HCT116 (cell line): Measurements from ENCODE around the gene CD160. TPM values are rescaled to one million over a fixed set of nuclear protein-coding genes. Genes with fewer than 3 reads are reported as not detected.
"Not testable (repeated sequence)": the region's sequence is repeated elsewhere in the genome, so short reads cannot be mapped to it uniquely, and the experiment has no call there.

Source experiments
- ATAC-seq: fragments of 200-7000 bp; cut with Tn5 transposase; 2 replicates; pipeline ENCODE4 v1.9.1; 2020; ENCODE audit warnings: mild to moderate bottlenecking, moderate library complexity
- BruUV-seq: library from RNA; stranded (reverse); fragments of 400-500 nt; replicated peaks from 2 replicates; lab custom pipeline; 2021; lab: Mats Ljungman, UMichigan
- CTCF ChIA-PET: fragments of 300-600 bp; sonication (Branson Sonifier 250); formaldehyde crosslinking; loops from one replicate; lab custom pipeline; 2021; ENCODE audit warnings: antibody characterized with exemption; lab: Charles Lee
- POLR2A ChIA-PET: fragments of 300-600, 350-600 bp; sonication (Branson Sonifier 250); formaldehyde crosslinking; loops from one replicate; lab custom pipeline; 2021; ENCODE audit warnings: antibody characterized with exemption; lab: Charles Lee
- RAD21 ChIA-PET, 2 experiments: fragments of 300-600 bp; sonication (Branson Sonifier 250); formaldehyde crosslinking; loops; one replicate each; lab custom pipeline; 2023; ENCODE audit warnings: low total read pairs in 2 of 2; ENCODE audit not compliant: uncharacterized antibody in 2 of 2, unreplicated experiment in 2 of 2, low non-redundant PET in 1 of 2; lab: Charles Lee
- DNase-seq: peaks from one replicate; pipeline ENCODE4 v3.0.0-alpha.2; 2010; ENCODE audit warnings: low read depth, low spot score
- H2AFZ ChIP-seq: fragments of 200-600 bp; shearing (Covaris generic), sonication (generic); 2 replicates; pipeline ENCODE4 v1.6.1; 2017; ENCODE audit warnings: low read depth, mixed run types, mixed read lengths, antibody characterized with exemption, low read length; ENCODE audit not compliant: poor library complexity, severe bottlenecking
- H3K27ac ChIP-seq: 2 replicates; pipeline ENCODE4 v1.5.1; 2012; ENCODE audit warnings: low read depth, low read length
- H3K27me3 ChIP-seq: fragments of 200-600 bp; sonication (generic); 2 replicates; pipeline ENCODE4 v1.6.1; 2016; ENCODE audit warnings: mixed run types, low read length, mixed read lengths; ENCODE audit not compliant: insufficient read depth
- H3K36me3 ChIP-seq, 2 experiments: fragments of 200-500 bp in 1 of 2; fragments of 200-600 bp in 1 of 2; sonication (Bioruptor generic) in 1 of 2; sonication (generic) in 1 of 2; 2 replicates each; pipeline versions ENCODE4 v1.5.1 to v1.6.1; 2014 to 2016; ENCODE audit warnings: low read length in 2 of 2, inconsistent platforms in 1 of 2, mixed read lengths in 1 of 2, mixed run types in 1 of 2; ENCODE audit not compliant: insufficient read depth in 2 of 2, control insufficient read depth in 1 of 2
- H3K4me1 ChIP-seq, 2 experiments: fragments of 200-600 bp in 1 of 2; sonication (generic) in 1 of 2; 2 replicates each; pipeline versions ENCODE4 v1.5.1 to v1.6.1; 2012 to 2017; ENCODE audit warnings: low read length in 2 of 2, inconsistent platforms in 1 of 2, mild to moderate bottlenecking in 1 of 2, mixed read lengths in 1 of 2, mixed run types in 1 of 2, moderate library complexity in 1 of 2; ENCODE audit not compliant: insufficient read depth in 2 of 2, control insufficient read depth in 1 of 2
- H3K4me2 ChIP-seq: fragments of 200-600 bp; sonication (generic); 2 replicates; pipeline ENCODE4 v1.6.1; 2017; ENCODE audit warnings: mixed run types, low read length, mixed read lengths
- H3K4me3 ChIP-seq, 2 experiments: fragments of 200-600 bp in 1 of 2; sonication (generic) in 1 of 2; replicated peaks in 1 of 2; 2 replicates each; pipeline ENCODE4 v1.5.1; 2011 to 2016; ENCODE audit warnings: low read length in 2 of 2, control low read depth in 1 of 2, low read depth in 1 of 2, mild to moderate bottlenecking in 1 of 2, mixed read lengths in 1 of 2, mixed run types in 1 of 2
- H3K79me2 ChIP-seq: fragments of 200-600 bp; sonication (generic); 2 replicates; pipeline ENCODE4 v1.6.1; 2017; ENCODE audit warnings: mild to moderate bottlenecking, mixed run types, low read length, moderate library complexity, mixed read lengths; ENCODE audit not compliant: insufficient read depth
- H3K9ac ChIP-seq: fragments of 200-600 bp; sonication (generic); 2 replicates; pipeline ENCODE4 v1.6.1; 2016; ENCODE audit warnings: low read length, mixed read lengths
- H3K9me2 ChIP-seq: fragments of 200-600 bp; sonication (generic), shearing (Covaris generic); 2 replicates; pipeline ENCODE4 v1.6.1; 2017; ENCODE audit warnings: mixed run types, mild to moderate bottlenecking, moderate library complexity; ENCODE audit not compliant: insufficient read depth
- H3K9me3 ChIP-seq, 2 experiments: fragments of 200-500 bp in 1 of 2; fragments of 200-600 bp in 1 of 2; sonication (Bioruptor generic) in 1 of 2; sonication (generic) in 1 of 2; 2 replicates each; pipeline ENCODE4 v1.6.1; 2014 to 2017; ENCODE audit warnings: low read length in 2 of 2, mixed read lengths in 2 of 2, inconsistent platforms in 1 of 2, low read depth in 1 of 2, mild to moderate bottlenecking in 1 of 2, mixed run types in 1 of 2, moderate library complexity in 1 of 2; ENCODE audit not compliant: control insufficient read depth in 1 of 2, insufficient read depth in 1 of 2
- H4K20me1 ChIP-seq: fragments of 200-600 bp; sonication (generic), shearing (Covaris generic); 2 replicates; pipeline ENCODE4 v1.6.1; 2017; ENCODE audit warnings: mixed run types, mild to moderate bottlenecking, moderate library complexity; ENCODE audit not compliant: insufficient read depth
- EZH2phosphoT487 ChIP-seq: fragments of 200-600 bp; IDR thresholded peaks from 2 replicates; pipeline ENCODE4 v1.6.1; 2018; ENCODE audit warnings: antibody characterized with exemption, borderline replicate concordance
- POLR2A ChIP-seq: IDR thresholded peaks from 2 replicates; pipeline ENCODE4 v1.7.0; 2011; ENCODE audit warnings: borderline replicate concordance; ENCODE audit not compliant: insufficient read depth, insufficient read length; ENCODE audit errors: extremely low read depth
- RAD21 ChIP-seq: IDR thresholded peaks from 2 replicates; pipeline ENCODE4 v1.6.1; 2012; ENCODE audit warnings: low read depth, mild to moderate bottlenecking
- SIN3A ChIP-seq: IDR thresholded peaks from 2 replicates; pipeline ENCODE4 v1.6.1; 2012; ENCODE audit warnings: low read depth
- ZFX ChIP-seq: fragments of 450-650 bp; IDR thresholded peaks from 2 replicates; pipeline ENCODE4 v1.6.1; 2017
- intact Hi-C: fragments of 100-400 bp; cut with micrococcal nuclease; formaldehyde crosslinking; loops from 2 replicates; pipeline ENCODE4 v1.10.0; 2022
- total RNA-seq: library from RNA; stranded (reverse); gene quantifications from one replicate; pipeline ENCODE4 v1.2.1, GENCODE V29; 2021; ENCODE audit not compliant: unreplicated experiment

CD160 gene
- total RNA-seq, 1 experiment from 2014 or later: not detected

- TF ChIP-seq SIN3A (no peak), POLR2A (no peak), EZH2phosphoT487 (no peak), ZFX (no peak), RAD21 (no peak)
- RAD21 ChIA-PET: no interaction called here
- POLR2A ChIA-PET: no interaction called here
- Histone ChIP-seq H3K27me3 (no peaks in the 10 kb centered on the region), H3K9me2 (no peaks in the 10 kb centered on the region), H3K79me2 (no peaks in the 10 kb centered on the region), H3K4me3 (no peak overlapping the region), H3K4me1 (peaks cover 8 to 19% of the 10 kb centered on the region in 2 experiments), H3K4me2 (no peak overlapping the region), H2AFZ (no peak overlapping the region), H3K9ac (no peak overlapping the region), H3K27ac (no peak overlapping the region), H3K9me3 (no peaks in the 10 kb centered on the region), H4K20me1 (no peaks in the 10 kb centered on the region), H3K36me3 (no peaks in the 10 kb centered on the region)
- no TSS peak for BruUV-seq
- no peak for ATAC-seq
- intact Hi-C loops: no loop called here
- CTCF ChIA-PET: no interaction called here
- no peak for DNase-seq
These were observed 1.5 kb upstream of the CD160 start for GRCh38 chr1:145717833-145718232.

GRCh38 chr1:145718465-145718864 lies 834 bp upstream of the CD160 start:
- BruUV-seq: not testable (repeated sequence)

More at GRCh38 chr1:145718465-145718864, 834 bp upstream of the CD160 start:
- H3K9me3 ChIP-seq, CTCF ChIA-PET, H3K4me2 ChIP-seq, H3K9me2 ChIP-seq, H3K9ac ChIP-seq, H2AFZ ChIP-seq, H3K36me3 ChIP-seq, H3K79me2 ChIP-seq, POLR2A ChIA-PET, ATAC-seq, H3K4me3 ChIP-seq, intact Hi-C loops, RAD21 ChIA-PET, H3K27ac ChIP-seq, H4K20me1 ChIP-seq, H3K27me3 ChIP-seq, DNase-seq: not testable (repeated sequence)
- H3K4me1 ChIP-seq: peaks cover 8 to 19% of the 10 kb centered on the region in 2 experiments
